Measurements from ENCODE around the gene PPL.

The PPL gene

DNA sequence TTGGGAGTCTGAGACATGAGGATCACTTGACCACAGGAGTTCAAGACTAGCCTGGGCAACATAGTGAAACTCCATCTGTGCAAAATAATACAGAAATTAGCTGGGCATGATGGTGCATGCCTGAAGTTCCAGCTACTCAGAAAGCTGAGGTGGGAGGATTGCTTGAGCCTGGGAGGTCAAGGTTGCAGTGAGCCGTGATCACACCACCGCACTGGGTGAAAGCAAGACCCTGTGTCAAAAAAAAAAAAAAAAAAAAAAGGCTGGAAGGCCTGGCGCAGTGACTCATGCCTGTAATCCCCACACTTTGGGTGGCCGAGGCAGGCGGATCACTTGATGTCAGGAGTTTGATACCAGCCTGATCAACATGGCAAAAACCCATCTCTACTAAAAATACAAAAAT is 81.6 kb downstream of the PPL start:
- H3K79me2 ChIP-seq (ENCODE audit: insufficient read depth, low read length) = peaks cover 45% of the 10 kb centered on the region

DNA sequence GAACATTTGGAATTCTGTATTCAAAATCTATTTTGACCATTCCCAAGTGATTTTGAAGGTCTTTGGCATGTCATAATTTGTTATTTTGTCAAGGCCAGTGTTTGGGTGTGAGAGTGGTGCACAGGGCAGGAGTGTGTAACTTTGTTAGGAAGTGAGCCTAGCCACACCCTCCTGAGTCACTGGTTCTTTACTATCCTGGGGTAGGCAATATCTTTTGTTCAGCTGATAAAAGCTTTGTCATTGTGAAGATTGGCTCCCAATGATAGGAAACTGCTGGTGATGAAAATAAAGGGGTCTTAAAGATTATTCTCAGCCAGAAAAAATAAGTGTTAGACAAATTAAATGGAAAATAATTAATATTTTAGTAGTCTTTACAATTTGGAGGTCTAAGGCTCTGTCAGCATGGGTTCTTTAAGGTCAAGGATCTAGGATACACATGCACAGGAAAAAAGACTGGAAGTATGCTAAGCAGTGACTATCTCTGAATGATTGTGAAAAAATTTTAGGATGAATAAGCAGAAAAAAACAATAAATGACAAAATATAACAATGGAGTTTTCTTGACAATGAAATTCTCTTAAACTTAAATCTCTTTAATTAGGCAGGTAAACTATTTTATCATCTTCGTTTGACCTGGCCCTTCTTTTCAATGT is 84.6 kb downstream of the PPL start:
- H4K20me1 ChIP-seq (ENCODE audit: insufficient read depth, low read length) = peaks cover 58% of the 10 kb centered on the region
- no peaks in the 10 kb centered on the region for H3K9me3 ChIP-seq (ENCODE audit: insufficient read depth, low read length, severe bottlenecking)
- peaks cover 69% of the 10 kb centered on the region for H3K79me2 ChIP-seq (ENCODE audit: insufficient read depth, low read length)
- TF ChIP-seq, protein P1, sequence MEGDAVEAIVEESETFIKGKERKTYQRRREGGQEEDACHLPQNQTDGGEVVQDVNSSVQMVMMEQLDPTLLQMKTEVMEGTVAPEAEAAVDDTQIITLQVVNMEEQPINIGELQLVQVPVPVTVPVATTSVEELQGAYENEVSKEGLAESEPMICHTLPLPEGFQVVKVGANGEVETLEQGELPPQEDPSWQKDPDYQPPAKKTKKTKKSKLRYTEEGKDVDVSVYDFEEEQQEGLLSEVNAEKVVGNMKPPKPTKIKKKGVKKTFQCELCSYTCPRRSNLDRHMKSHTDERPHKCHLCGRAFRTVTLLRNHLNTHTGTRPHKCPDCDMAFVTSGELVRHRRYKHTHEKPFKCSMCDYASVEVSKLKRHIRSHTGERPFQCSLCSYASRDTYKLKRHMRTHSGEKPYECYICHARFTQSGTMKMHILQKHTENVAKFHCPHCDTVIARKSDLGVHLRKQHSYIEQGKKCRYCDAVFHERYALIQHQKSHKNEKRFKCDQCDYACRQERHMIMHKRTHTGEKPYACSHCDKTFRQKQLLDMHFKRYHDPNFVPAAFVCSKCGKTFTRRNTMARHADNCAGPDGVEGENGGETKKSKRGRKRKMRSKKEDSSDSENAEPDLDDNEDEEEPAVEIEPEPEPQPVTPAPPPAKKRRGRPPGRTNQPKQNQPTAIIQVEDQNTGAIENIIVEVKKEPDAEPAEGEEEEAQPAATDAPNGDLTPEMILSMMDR (IDR thresholded peaks at IDR 0.05; ENCODE audit: borderline replicate concordance, extremely low read depth, low read length, poor library complexity, severe bottlenecking) = no peak
- no peak overlapping the region for H3K4me3 ChIP-seq (ENCODE audit: low read depth in 1 of 2, low read length in 2 of 2)
- H3K27me3 ChIP-seq (ENCODE audit: insufficient read depth, low read length, poor library complexity) = no peaks in the 10 kb centered on the region
- H3K36me3 ChIP-seq (ENCODE audit: insufficient read depth, low read length) = peaks cover 63% of the 10 kb centered on the region
- no peak overlapping the region; the same call in 1 of the 2 replicates for H3K4me2 ChIP-seq (ENCODE audit: insufficient read depth, low read length)
- H3K4me1 ChIP-seq (ENCODE audit: insufficient read depth, low read length) = peaks cover 27% of the 10 kb centered on the region
- H3K27ac ChIP-seq (ENCODE audit: low read length) = no peak overlapping the region
- no peak overlapping the region for H3K9ac ChIP-seq (ENCODE audit: low read depth, low read length)
- DNase-seq = no peak
- no peak for ATAC-seq (ENCODE audit: insufficient read depth, low read depth)
- H2AFZ ChIP-seq (ENCODE audit: low read depth, low read length) = no peak overlapping the region

More for the DNA sequence above, 81.6 kb downstream of the PPL start:
- no peaks in the 10 kb centered on the region for H3K9me3 ChIP-seq (ENCODE audit: insufficient read depth, low read length, severe bottlenecking)
- peaks cover 44% of the 10 kb centered on the region for H4K20me1 ChIP-seq (ENCODE audit: insufficient read depth, low read length)
- DNase-seq = no peak
- H3K4me3 ChIP-seq (ENCODE audit: low read depth in 1 of 2, low read length in 2 of 2) = no peak overlapping the region
- no peak for TF ChIP-seq EZH2 (IDR thresholded peaks at IDR 0.05; ENCODE audit: borderline replicate concordance, low read depth, low read length, severe bottlenecking)
- TF ChIP-seq, protein P1 (IDR thresholded peaks at IDR 0.05; ENCODE audit: borderline replicate concordance, extremely low read depth, low read length, poor library complexity, severe bottlenecking) = no peak
- no peak overlapping the region for H2AFZ ChIP-seq (ENCODE audit: low read depth, low read length)
- no peak overlapping the region for H3K4me2 ChIP-seq (ENCODE audit: insufficient read depth, low read length)
- no peaks in the 10 kb centered on the region for H3K27me3 ChIP-seq (ENCODE audit: insufficient read depth, low read length, poor library complexity)
- peaks cover 80% of the 10 kb centered on the region for H3K36me3 ChIP-seq (ENCODE audit: insufficient read depth, low read length)
- H3K4me1 ChIP-seq (ENCODE audit: insufficient read depth, low read length) = peaks cover 3% of the 10 kb centered on the region
- ATAC-seq (ENCODE audit: insufficient read depth, low read depth) = no peak
- H3K9ac ChIP-seq (ENCODE audit: low read depth, low read length) = no peak overlapping the region
- H3K27ac ChIP-seq (ENCODE audit: low read length) = no peak overlapping the region

DNA sequence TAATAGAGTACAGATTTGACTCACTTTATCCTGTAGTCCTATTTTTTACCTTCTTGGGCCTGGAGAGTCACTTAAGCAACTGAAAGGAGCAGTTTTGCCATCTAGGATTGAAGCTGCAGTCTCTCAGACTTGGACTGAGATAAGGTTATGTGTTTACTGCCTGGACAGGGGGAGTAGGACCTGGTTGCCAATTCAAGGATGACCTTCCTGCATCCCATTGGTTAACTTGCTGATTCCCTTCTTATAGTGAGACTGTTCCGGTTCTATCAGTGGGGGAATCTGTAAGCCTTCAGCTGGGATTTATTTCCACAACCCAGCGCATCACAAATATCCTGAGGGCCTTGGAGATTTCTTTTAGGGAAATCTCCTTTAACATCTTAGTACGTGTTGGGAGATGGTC is 86.7 kb downstream of the PPL start:
- H3K4me2 ChIP-seq (ENCODE audit: insufficient read depth, low read length) = peak overlapping the region; percentile 100
- DNase-seq = no peak
- peak overlapping the region in 1 of 2 experiments; percentile 95; a peak in 1 of 4 replicates for H3K4me3 ChIP-seq (ENCODE audit: low read depth in 1 of 2, low read length in 2 of 2)
- H3K27me3 ChIP-seq (ENCODE audit: insufficient read depth, low read length, poor library complexity) = no peaks in the 10 kb centered on the region
- no peak for ATAC-seq (ENCODE audit: insufficient read depth, low read depth)
- H2AFZ ChIP-seq (ENCODE audit: low read depth, low read length) = no peak overlapping the region
- H3K36me3 ChIP-seq (ENCODE audit: insufficient read depth, low read length) = peaks cover 49% of the 10 kb centered on the region
- peaks cover 69% of the 10 kb centered on the region for H4K20me1 ChIP-seq (ENCODE audit: insufficient read depth, low read length)
- no peak overlapping the region for H3K27ac ChIP-seq (ENCODE audit: low read length)
- H3K9ac ChIP-seq (ENCODE audit: low read depth, low read length) = peak overlapping the region; percentile 40; the same call in 1 of the 2 replicates
- no peak for TF ChIP-seq EZH2 (IDR thresholded peaks at IDR 0.05; ENCODE audit: borderline replicate concordance, low read depth, low read length, severe bottlenecking)
- TF ChIP-seq, protein P1 (IDR thresholded peaks at IDR 0.05; ENCODE audit: borderline replicate concordance, extremely low read depth, low read length, poor library complexity, severe bottlenecking) = no peak
- peaks cover 40% of the 10 kb centered on the region for H3K4me1 ChIP-seq (ENCODE audit: insufficient read depth, low read length)
- peaks cover 82% of the 10 kb centered on the region for H3K79me2 ChIP-seq (ENCODE audit: insufficient read depth, low read length)
- no peaks in the 10 kb centered on the region for H3K9me3 ChIP-seq (ENCODE audit: insufficient read depth, low read length, severe bottlenecking)

Data from DND-41 (cell line).